Stimulated activated CD4-positive, alpha-beta T cell treated with anti-CD3 and anti-CD28 coated beads, Interleukin-1b, Interleukin-23, amount 100 ng/mL, for 48 hours (primary cell): ENCODE data around the gene ASCC1.
"Not testable (repeated sequence)": the region's sequence is repeated elsewhere in the genome, so short reads cannot be mapped to it uniquely, and the experiment has no call there.

Experiments used
- DNase-seq: peaks from one replicate; pipeline ENCODE4 v3.0.0-alpha.2; 2020

ASCC1 gene

GRCh38 chr10:72215611-72216549, at the start of gene ASCC1, which contains the start of gene ANAPC16:
Gene ASCC1, minus strand, starts transcription at chr10:72216276. Its CDS starts 2,978 bp downstream, at chr10:72213298.
Gene ANAPC16, plus strand, starts transcription at chr10:72216012. Its CDS starts 7,903 bp downstream, at chr10:72223915.
- peak; percentile 94 for DNase-seq

DNA sequence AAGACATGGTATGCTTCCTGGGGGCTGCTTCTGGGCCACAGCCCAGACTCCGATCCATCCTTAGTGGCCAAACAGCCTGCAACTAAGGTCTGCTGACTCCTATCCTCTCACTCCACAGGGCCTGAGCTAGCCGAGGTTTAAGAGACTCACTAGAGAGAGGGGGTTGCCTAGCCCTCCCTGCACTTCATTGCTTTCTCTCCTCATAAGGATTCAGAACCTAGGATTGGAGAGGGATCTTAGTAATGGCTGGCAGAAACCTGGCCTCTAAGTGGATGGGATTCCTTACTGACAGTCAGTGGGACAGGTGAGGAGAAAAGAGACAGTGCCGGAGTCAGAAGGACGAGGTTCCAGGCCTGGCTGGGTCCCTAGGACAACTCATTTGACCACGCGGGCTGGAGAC, 49.4 kb upstream of the ASCC1 start:
- DNase-seq = no peak

DNA sequence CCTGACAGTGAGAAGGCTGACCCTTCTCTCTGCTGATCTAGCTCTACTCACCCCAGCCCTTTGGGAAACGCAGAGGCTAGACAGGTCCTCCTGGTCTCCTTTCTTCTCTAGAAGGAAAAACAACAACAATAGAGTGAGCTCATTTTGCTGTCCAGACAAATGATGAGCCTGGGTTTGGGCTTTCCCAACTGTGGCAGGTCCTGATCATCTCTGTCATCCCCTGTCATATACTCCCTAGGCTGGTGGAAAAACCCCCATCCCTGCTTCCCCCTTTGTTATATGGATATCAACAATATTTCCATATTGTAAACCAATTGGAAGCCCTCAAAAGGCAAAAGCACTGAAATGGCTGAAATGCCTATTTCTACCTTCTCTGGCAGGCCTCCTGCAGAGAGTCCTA, 48.5 kb upstream of the ASCC1 start:
- no peak for DNase-seq

DNA sequence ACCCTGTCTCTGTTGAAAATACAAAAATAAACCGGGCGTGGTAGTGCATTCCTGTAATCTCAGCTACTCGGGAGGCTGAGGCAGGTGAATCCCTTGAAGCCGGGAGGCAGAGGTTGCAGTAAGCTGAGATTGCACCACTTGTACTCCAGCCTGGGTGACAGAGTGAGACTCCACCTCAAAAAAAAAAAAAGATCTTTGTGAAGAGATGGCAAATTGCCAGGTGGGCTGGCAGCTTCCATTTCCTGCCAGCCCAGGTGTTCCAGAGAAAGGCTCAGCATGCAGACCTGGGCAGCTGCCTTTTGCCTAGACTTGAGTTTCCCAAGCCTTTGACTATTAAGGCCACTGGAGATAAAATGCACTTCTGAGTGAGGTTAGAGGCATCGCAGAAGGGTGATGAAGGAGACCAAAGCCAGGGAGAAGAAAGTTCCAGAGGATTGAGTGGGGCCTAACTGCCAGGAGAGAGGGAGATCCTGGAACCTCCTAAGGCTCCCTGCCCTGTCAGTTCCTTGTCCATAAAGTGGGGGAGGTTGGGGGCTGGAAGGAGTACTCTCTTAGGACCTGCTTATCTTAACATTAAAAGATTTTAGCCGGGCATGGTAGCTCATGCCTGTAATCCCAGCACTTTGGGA, 47.7 kb upstream of the ASCC1 start:
- no peak for DNase-seq

- DNase-seq = no peak
These were observed 45.8 kb upstream of the ASCC1 start for GRCh38 chr10:72261784-72262404.

GRCh38 chr10:72260976-72261783, 45.1 kb upstream of the ASCC1 start:
- peak; percentile 73 for DNase-seq

GRCh38 chr10:72260239-72260975, 44.3 kb upstream of the ASCC1 start:
- DNase-seq = peak; percentile 95

DNA sequence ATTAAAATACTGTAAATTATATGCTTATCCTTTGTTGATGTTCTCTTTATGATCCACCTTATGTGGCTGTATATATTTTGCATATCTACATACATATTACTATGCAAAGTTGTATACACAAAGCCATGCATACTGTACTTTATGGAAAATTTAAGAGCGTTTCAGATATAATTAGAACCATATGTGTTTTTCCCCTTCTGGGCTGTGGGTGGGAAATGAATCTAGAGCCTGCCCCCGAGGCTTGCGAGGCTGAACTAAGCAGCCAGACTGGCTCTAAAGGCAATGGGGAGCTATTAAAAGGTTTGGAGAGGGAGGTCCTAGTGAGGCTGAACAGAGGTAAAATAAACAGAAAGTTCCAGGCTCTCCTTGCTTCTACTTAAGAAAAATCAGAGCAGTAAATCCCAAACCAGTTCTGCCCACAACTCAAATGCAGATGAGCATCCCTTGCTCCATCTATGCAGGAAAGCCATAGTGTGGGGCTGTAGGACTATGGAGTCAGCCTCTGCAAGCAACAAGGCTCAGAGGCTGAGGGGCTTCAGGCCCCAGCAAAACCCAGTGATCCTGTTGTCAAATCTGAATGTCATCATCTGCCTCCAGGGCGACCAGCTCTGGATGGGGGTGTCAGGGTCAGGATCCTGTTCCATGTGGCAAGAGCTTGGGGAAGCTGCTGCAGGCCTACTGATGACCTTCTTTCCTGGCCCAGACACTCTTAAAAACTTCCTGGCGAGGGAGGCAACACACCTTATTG, 43.6 kb upstream of the ASCC1 start:
- no peak for DNase-seq

DNA sequence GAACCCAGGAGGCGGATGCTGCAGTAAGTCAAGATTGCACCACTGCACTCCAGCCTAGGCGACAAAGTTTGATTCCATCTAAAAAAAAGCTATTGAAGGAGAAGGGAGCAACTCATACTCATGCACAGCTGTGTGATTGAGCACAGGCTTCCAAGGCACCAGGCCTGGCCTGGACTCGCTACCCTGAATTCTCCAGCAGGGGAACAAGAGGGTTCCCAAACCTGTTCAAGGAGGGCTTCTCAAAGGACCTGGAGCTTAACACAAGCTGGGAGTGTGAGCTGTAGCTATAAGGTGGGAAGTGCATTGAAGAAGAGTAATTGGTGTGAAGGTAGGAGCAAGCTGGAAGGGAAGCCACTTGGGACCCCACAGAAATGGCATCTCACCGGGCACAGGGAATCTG, 42.5 kb upstream of the ASCC1 start:
- no peak for DNase-seq

DNA sequence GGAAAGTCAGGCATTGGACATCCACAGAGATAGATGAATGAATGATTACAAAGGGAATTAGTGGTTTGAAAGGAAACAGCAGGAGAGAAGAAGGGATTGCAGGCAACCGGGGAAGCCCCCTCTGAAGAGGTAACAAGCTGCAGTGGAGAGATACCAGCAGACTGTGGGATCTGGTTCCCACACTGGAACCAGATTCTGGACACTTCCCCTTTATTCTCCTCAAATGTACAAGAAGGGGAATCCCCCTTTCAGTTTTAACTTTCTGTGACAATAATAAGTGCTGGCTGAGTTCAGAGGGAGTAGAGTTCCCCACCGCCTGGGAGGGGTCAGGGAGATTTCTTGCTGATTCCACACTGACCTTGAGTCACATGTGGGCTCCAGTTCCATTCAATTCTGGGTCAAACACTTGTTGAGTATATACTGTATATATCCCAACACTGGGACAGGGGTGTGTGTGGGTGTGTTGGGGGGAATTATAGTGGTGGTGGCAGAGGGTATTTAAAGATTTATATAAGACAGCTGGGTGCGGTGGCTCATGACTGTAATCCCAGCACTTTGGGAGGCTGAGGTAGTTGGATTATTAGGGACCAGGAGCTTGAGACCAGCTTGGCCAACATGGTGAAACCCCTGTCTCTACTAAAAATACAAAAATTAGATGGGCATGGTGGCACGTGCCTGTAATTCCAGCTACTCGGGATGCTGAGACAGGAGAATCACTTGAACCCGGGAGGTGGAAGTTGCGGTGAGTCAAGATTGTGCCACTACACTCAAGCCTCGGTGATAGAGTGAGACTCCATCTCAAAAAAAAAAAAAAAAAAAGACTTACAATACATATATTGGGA, 41.2 kb upstream of the ASCC1 start:
- no peak for DNase-seq

DNA sequence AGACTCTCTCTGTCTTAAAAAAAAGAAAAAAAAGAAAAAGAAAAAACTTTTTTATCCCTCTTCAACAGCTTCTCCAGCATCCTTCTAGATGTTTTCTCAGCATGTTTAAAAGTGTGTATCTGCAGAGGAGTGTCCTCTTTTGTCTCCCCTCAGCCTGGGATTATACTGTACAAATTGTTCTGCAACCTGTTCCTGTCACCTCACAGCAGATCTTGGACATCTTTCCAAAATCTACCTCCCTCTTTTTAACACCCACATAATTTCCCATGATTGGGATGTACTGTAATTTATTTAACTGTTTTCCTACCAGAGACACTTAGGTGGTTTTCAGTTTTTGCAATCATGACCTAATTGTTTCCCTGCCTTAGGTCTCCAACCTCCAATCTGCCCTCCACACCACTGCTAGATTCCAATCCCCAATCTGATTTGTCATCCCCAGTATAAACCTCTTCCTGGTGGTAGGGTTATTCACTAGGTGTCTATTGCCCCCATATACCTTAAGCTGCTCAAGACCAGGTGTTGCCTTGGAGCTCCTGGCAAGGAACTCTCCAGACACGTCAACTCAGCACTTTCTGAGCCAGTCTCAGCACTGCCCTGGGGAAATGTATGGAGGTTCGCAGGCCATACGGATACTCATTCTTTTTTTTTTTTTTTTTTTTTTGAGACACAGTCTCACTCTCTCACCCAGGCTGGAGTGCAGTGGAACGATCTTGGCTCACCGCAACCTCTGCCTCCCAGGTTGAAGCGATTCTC, 40.1 kb upstream of the ASCC1 start:
- DNase-seq = no peak

GRCh38 chr10:72254813-72255568, 38.9 kb upstream of the ASCC1 start:
- DNase-seq = peak; percentile 44

DNA sequence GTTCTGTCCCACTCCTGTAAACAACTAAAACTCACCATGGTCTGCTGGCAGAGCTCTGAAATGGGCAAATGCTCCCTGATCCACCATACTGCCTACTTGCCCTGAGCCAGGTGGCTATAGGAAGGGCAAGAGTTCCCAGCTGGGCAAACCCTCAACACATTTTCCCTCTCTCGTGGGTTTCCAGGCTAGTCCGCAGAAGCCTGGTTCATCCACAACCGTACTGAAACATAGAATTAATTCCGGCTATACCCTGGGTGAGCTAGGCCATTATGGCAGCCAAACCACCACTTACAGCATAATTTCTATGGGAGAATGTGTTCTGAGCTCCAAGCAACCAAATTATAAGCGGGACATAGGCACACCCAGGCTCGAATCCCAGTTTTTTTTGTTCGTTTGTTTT, 37.5 kb upstream of the ASCC1 start:
- DNase-seq = no peak

DNA sequence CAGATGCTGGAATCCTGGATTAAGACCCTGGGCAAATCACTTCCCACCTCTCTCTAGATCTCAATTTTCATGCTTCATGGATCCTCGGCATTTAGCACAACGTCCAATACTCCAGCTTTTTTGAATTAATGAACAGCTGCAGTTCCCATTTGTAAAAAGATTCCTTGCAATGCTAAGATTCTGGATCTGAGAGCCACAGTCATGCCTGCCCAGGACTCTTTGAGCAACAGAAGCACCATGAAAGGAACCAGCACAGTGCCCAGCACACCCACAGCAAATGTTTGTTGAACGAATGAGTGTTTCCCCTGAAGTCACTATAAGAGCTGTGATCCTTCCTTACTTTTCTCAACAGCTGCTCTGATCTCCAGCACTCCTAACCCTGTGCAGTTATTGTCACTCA, 36.9 kb upstream of the ASCC1 start:
- no peak for DNase-seq

GRCh38 chr10:72251635-72252034, 35.6 kb upstream of the ASCC1 start:
- DNase-seq = no peak

- DNase-seq = no peak
These were observed 34.6 kb upstream of the ASCC1 start for GRCh38 chr10:72250666-72251065.

DNA sequence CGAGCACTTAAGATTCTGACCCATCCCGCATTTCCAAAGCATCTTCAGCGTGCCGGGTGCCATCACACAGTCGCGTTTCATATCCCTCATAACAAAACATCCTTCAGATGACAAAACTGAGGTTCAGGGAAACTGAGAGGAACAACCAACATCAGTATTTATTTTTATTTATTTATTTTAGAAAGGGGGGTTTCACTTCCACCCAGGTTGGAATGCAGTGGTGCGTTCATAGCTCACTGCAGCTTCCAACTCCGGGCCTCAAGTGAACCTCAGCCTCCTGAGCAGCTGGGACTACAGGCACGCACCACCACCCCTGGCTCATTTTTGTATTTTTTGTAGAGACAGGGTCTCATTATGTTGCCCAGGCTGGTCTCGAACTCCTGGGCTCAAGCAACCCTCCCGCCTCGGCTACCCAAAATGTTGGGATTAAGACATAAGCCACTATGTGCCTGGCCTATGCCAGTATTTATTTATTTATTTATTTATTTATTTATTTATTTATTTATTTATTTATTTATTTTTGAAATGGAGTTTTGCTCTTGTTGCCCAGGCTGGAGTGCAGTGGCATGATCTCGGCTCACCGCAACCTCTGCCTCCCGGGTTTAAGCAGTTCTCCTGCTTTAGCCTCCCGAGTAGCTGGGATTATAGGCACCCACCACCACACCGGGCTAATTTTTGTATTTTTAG, 33.2 kb upstream of the ASCC1 start:
- DNase-seq = not testable (repeated sequence)
